GM19023 (cell line): ENCODE measurements around the gene FSD1.
"Not testable (repeated sequence)": the region's sequence is repeated elsewhere in the genome, so short reads cannot be mapped to it uniquely, and the experiment has no call there.

ENCODE experiments used
- ATAC-seq: cut with Tn5 transposase; IDR thresholded peaks from one replicate; pipeline ENCODE4 v1.9.1; 2021; ENCODE audit warnings: mild to moderate bottlenecking, moderate library complexity; ENCODE audit not compliant: unreplicated experiment

The FSD1 gene

DNA sequence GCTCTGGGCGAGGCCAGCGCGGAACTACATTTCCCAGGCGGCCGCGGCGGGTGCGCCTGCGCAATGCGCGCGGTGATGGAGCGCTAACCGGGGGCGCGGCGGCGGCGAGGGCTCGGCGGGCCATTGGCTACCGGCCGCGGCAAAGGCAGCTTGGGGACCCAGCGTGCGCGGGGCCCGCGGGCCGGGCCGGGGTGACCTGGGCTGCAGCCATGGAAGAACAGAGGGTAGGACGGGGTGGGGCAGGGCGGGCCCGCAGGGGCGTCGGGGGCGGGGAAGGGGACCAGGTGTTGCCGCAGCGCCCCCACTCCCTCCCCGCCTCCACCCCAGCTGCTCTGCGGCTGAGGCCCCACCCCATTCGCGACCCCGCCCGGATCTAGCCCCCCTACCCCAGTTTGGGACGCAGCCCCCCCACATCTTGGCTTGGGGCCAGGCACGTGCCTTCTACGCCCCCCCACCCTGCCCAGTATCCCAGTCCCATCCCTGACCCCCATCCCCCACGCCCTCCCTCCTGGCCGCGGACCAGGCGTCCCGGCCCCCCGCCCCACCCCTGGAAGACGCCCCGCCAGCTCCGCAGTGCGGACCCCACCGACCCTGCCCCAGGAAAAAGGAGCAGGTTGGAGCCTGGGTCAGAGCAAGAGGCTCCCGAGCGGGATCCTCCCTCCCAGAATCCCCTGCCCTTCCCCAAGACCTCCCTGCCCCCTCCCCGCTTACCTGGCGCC lies at the start of gene FSD1:
Gene FSD1 (plus strand): TSS at position 61 of the 719 bp plus-strand sequence. CDS start 149 bp downstream, at position 210.
- ATAC-seq: no peak

DNA sequence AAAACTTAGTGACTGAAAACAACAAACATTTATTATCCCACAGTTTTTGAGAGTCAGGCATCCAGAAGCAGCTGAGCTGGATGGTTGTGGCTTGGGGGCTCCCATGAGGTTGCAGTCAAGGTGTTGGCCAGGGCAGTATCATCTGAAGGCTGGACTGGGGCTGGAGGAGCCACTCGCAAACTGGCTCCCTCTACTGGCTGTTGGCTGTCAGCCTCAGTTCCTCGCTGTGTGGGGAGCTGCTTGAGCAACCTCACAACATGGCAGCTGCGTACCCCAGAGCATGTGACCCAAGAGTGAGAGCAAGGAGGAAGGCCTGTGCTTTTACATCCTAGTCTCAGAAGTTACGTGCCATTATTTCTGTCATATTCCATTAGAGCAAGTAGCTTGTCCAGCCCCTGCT lies 47.8 kb upstream of the FSD1 start:
- no peak for ATAC-seq

DNA sequence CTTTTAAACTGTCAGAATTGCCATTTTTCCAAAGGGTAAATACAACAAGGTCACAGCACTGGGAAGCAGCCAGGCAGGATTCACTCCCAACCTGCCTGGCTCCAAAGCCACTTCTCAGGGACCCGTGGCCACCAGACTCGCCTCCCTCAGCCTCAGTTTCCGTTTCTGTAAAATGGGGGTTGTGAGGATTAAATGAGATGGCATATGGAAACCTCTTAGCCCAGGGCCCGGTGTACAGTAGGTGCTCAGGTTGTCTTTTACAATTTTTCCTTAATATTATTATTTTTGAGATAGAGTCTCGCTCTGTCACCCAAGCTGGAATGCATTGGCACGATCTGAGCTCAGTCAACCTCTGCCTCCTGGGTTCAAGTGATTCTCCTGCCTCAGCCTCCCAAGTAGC lies 47.4 kb upstream of the FSD1 start:
- no peak for ATAC-seq

DNA sequence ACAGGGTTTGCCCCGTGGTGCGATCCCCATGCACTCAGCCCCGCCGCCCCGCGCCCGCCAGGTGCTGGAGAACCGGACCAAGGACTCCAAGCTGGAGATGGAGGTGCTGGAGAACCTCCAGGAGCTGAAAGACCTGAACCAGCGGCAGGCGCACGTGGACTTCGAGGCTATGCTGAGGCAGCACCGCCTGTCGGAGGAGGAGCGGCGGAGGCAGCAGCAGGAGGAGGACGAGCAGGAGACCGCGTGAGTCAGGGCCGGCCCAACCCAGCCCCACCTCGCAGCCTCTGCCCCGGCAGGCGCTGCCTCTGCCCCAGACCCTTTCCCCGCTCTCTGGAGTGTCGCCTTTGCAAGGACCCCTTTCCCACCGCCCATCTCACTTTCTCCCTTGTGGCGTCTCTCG lies 46.2 kb upstream of the FSD1 start:
- no peak for ATAC-seq

DNA sequence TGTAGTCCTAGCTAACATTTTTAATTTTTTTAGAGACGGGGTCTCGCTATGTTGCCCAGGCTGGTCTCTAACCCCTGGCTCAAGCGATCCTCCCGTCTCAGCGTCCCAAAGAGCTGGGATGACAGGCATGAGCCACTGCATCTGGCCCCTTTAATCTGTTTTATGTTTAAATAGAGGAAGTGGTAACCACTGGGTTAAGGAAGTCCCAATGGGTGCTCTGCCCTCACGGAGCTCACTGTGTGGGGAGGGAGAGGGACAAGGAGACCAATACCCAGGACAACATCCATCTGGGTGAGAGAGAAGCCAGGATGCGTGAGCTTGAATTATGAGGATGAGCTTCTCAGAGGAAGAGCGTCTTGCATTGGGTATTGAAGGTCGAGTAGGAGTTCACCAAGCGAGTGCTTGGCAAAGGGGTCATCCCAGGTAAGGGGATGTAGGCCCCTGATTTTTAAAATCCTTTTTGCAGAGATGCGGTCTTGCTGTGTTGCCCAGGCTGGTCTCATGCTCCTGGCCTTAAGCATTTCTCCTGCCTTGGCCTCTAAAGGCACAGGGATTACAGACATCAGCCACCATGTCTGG lies 43.7 kb upstream of the FSD1 start:
- ATAC-seq: no peak

DNA sequence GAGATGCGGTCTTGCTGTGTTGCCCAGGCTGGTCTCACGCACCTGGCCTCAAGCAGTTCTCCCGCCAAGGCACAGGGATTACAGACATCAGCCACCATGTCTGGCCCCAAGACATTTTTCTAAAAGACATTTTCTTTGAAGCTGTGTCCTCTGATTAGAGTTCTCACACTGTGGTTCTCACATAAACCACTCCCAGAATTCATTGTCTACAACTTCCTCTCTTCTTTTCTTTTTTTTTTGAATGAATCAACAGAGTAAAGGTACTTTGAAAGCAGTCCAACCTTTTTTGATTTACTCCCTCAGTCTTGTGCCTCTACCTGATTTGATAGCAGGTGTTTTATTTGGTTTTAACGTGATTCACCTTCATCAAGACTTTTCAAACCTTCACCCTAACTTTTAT lies 39.6 kb upstream of the FSD1 start:
- no peak for ATAC-seq

DNA sequence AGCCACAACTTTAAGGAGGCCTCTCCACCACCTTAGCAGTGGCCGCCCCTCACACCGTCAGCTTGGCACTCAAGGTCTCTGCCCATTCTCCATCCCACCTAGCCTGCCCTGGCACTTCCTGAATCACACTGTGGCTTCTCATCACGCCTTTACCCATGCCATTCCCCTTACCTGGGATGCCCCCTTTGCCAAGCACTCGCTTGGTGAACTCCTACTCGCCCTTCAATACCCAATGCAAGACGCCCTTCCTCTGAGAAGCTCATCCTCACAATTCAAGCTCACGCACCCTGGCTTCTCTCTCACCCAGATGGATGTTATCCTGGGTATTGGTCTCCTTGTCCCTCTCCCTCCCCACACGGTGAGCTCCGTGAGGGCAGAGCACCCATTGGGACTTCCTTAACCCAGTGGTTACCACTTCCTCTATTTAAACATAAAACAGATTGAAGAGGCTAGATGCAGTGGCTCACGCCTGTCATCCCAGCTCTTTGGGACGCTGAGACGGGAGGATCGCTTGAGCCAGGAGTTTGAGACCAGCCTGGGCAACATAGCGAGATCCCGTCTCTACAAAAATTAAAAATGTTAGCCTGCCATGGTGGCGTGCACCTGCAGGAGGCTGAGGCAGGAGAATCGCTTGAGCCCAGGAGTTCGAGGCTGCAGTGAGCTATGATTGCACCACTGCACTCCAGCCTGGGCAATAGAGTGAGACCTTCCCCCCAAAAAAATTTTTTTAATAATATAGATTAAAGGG lies 38.0 kb upstream of the FSD1 start:
- no peak for ATAC-seq

DNA sequence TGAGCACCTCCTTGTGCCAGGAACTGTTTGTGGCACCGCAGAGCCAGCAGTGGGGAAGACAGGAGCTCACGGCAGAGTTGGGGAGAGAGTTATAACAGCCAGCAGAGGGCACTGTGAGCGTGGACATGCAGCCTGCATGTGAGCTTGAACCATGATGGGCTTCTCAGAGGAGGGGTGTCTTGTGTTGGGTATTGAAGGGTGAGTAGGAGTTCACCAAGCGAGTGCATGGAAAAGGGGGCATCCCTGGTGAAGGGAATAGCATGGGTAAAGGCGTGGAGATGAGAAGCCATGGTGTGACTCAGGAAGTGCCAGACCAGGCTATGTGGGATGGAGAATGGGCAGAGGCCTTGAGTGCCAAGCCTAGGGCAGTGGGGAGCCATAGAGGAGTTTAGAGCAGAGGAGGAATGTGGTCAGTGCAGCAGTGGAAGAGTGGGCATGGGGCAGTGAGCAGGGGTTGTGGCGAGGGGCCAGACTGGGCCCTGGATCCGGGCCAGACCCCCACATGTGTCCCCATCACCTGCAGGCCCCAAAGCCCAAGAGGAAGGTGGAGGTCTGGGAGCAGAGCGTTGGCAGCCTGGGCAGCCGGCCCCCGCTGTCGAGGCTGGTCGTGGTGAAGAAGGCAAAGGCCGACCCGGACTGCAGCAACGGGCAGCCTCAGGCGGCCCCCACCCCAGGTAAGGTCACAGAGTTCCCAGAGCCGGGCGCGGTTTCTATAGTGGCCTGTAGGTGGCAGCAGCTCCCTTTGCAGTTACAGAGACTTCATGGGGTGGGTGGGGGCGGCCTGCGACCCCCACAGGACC lies 37.1 kb upstream of the FSD1 start:
- ATAC-seq: no peak

DNA sequence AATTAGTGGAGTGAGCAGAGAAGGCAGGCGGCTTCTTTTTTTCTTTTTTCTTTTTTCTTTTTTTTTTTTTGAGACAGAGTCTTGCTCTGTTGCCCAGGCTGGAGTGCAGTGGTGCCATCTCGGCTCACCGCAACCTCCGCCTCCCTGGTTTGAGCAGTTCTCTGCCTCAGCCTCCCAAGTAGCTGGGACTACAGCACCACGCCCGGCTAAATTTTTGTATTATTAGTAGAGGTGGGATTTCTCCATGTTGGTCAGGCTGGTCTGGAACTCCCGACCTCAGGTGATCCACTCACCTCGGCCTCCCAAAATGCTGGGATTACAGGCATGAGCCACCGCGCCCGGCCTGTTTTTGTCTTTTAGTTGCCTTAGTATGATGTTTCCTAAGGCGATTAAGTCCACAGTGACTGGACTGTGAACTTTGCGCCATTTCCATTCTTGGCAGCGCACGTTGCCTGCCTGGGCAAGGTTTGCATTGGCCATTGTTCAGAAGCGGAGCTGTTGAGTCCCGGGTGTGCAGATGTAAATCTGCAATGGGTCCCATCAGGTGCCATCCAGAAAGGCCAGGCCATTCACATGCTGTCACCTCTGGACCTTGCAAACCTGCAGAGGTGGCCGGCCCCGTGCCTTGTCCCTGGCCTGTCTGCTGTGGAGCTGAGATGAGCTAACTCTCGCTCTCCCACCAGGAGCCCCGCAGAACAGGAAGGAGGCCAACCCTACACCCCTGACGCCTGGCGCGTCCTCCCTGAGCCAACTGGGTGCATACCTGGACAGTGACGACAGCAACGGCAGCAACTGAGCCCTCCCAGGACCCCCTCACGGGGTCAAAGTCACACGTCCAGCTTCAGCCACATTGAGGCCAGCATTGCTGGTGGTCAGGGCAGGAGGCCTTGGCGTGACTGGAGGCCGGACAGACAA lies 36.2 kb upstream of the FSD1 start:
- no peak for ATAC-seq

DNA sequence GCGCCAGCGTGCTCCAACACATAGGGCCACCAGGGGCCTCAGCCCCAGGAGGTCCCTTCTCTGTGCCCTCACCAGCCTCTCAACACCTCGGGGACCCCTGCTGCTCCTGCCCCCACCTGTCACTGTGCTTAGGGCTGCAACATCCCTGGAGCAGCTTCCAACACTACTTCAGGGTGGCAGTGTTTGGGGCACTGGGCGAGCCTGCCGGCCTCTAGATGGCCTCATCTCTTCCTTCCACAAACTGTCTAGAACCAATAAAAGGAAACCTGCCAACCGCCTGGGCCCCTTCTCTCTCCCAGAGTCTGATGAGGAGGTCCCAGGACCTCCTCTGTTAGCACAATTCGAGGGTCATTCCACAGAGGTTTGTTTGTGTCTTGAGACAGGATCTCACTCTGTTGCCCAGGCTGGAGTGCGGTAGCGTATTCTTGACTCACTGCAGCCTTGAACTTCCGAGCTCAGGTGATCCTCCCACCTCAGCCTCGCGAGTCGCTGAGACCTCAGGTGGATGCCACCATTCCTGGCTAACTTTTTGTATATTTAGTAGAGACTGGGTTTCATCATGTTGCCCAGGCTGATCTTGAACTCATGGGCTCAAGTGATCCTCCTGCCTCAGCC lies 35.5 kb upstream of the FSD1 start:
- ATAC-seq: no peak

DNA sequence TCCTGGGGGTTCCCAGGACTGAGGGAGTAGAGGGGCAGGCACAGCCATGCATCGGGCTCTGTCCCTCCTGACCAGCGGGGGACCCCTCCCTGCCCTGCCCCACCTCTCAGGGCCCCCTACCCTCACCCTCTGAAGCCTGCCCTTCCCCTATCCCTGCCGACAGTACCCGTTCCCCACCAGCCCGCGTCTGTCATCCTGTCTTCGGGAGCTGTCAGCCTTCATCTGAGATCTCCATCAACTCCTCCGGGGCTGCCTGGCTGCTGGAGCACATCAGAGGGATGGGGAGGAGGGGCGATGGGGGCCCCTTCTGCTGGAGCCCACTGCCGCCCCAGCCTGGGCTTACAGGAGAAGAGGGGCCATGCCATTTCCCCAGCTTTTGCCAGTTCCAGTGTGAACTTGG lies 31.5 kb upstream of the FSD1 start:
- ATAC-seq: no peak

DNA sequence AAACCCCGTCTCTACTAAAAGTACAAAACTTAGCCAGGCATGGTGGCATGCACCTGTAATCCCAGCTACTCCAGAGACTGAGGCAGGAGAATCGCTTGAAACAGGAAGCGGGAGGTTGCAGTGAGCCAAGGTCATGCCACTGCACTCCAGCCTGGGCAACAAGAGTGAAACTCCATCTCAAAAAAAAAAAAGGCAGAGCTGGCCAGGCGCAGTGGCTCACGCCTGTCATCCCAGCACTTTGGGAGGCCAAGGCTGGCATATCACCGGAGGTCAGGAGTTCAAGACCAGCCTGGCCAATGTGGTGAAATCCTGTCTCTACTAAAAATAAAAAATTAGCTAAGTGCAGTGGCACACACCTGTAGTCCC lies 30.1 kb upstream of the FSD1 start:
- not testable (repeated sequence) for ATAC-seq

DNA sequence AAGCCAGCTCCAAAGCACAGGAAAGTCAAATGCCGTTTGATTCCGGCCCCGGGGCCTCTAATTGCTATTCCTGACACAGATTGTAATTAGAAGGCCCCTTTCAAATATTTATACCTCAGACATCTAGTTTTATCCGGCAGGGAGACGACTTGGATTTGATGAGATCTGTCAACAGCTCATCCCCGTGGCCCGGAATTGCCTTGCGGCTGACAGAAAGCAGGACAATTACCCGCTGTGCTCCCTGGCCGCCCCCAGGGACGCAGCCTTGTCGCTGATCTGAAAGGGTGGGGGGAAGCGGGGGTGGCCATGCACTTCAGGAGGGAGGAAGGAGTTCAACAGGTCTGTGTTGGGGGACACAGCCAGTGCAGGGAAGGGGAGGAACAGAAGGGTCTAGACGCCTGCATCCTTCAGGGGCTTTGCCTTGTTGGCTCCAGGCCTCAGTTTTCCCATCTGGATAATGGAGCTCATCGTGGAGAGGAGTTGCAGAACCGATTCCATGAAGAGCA lies 27.2 kb upstream of the FSD1 start:
- ATAC-seq: no peak

DNA sequence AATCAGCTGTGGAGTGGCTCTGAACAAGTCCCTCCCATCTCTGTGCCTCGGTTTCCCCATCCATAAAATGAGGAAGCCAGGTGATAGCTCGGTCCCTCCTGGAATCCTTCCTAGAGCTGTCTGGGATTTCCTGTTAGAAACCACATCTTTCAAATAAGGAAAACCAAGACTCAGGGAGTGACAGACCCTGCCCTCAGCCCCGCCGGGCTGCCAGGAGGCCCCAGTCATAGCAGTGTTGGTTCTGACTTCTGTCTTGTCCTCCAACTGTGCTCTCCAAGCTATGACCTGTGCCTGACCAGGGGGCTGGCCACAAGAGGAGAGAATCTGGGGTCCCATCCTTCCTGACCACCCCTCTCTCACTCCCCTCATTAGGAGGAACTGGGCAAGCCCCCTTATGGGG lies 26.4 kb upstream of the FSD1 start:
- ATAC-seq: no peak

DNA sequence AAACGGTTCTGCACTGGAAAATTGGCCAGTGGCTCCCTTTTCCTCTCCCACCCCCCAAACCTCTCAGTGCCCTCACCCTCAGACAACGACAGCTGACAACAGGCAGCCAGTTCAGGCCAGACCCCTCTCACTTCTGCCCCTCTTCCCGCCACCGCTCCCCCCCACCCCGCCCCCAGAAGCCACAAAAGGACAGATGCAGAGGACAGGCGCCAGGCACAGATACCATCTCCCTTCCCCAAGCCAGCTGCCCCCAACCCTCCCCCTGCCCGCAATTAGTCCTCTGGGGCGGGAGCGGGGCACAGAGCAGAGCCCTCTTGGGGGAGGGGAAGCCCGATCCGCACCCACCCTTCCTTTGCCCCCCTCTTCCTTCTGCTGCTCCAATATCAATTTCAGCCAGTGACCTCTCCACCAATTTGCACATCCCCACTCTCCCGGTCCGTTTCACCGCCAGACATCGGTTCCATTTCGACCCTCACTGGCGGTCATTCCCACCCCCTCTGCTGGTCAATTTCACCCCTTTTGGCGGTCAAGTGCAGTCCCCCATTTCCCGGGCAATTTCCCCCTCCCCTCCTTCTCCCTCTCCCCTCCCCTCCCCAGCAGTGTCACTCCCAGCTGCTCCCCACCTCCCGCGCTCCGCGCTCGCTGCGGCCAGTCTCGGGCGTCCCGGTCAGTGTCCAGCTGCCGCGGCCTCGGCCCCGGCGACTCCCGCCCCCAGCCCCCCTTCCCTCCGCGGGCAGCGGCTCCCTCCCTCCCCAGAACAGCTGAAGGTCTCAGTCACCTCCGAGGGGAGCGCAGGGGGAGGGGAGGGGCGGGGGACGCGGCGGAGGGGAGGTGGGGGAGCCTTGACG lies 25.8 kb upstream of the FSD1 start, which contains the start of gene SHD:
Gene SHD (plus strand): TSS at position 848 of the 848 bp plus-strand sequence. CDS start 798 bp downstream, outside the sequence.
- no peak for ATAC-seq

DNA sequence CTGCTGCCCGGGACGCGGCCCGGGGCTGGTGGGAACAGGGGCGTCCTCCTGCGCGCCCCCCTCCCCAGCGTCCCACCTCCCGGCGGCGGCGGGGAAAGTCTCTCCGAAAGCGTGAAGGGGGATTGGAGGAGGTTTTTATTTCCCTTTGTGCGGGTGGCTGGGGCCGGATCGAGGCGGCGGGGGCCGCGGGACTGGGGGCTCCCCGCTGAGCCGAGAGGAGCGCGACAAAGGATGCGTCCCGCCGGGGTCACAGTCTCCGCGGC lies 25.2 kb upstream of the FSD1 start:
- no peak for ATAC-seq

DNA sequence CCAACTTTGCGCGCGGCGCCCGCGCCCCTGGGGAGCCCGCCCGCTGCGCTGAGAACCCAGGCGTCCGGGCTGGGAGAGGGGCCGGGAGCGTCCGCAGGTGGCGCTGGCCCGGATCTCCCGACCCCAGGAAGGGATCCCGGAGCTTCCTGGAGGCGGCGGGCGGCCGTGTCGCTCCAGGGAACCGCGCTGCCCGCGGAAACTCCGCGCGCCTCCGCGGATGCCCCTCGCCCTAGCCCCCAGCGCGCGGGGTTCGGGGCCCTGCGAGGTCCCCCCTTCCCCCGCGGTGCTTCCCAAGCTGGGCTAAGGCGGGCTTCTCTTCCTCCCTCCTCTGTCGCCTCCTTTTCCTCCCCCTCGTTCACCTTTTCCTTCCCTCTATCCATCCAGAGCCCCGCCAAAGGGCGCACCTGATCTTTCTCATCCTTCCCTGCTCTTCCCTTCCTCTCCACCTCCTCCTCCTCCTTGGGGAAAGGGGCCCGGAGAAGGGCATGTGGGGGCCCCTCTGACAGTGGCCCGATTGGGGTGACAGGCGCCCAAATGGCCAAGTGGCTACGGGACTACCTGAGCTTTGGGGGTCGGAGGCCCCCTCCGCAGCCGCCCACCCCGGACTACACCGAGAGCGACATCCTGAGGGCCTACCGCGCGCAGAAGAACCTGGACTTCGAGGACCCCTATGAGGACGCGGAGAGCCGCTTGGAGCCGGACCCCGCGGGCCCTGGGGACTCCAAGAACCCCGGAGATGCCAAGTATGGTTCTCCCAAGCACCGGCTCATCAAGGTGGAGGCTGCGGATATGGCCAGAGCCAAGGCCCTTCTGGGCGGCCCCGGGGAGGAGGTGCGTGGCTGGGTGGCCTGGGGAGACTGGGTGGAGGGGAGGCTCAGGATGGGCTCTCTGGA lies 24.6 kb upstream of the FSD1 start:
- ATAC-seq: no peak
